Rectal smooth muscle tissue (tissue), 1 donor: Measurements from ENCODE around the gene SH3BP5.

ENCODE experiments used
- H3K27ac ChIP-seq: one replicate; pipeline ENCODE4 v1.7.0; 2013; ENCODE audit warnings: low read depth, low read length, inconsistent platforms
- H3K27me3 ChIP-seq: one replicate; pipeline ENCODE4 v1.7.0; 2013; ENCODE audit warnings: low read length; ENCODE audit not compliant: control insufficient read depth, insufficient read depth
- H3K36me3 ChIP-seq: one replicate; pipeline ENCODE4 v1.7.0; 2013; ENCODE audit warnings: low read length; ENCODE audit not compliant: control insufficient read depth, insufficient read depth
- H3K4me1 ChIP-seq: one replicate; pipeline ENCODE4 v1.7.0; 2013; ENCODE audit warnings: low read length; ENCODE audit not compliant: control insufficient read depth, insufficient read depth
- H3K4me3 ChIP-seq: one replicate; pipeline ENCODE4 v1.7.0; 2013; ENCODE audit warnings: low read length
- H3K9ac ChIP-seq: one replicate; pipeline ENCODE4 v1.7.0; 2013; ENCODE audit warnings: low read length

SH3BP5 gene

DNA sequence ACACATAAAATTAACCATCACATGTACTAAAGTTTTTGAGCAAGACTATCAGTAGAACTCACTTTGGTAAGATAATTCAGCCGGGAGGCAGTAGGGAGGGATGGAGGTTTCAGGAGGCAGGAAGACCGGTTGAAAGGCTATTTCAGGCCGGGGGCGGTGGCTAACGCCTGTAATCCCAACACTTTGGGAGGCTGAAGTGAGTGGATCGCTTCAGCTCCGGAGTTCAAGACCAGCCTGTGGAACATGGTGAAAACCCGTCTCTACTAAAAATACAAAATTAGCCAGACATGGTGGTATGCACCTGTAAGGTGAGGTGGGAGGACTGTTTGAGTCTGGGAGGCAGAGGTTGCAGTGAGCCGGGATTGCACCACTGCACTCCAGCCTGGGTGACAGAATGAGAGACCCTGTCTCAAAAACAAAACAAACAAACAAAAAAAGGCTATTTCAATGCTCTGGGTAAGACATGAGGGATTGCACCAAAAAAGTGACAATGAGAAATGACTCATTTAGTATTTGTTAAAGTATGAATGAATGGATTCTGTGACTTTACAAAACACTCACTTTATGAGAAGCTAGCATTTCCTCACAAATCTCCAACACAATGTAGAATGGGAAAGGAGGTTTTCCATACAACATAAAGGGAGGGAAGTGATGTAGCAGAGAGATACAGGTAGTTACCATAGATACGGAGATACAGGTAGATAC, 43.9 kb downstream of the SH3BP5 start:
- H3K36me3 ChIP-seq, result no peaks in the 10 kb centered on the region
- H3K27ac ChIP-seq, result no peak overlapping the region
- H3K4me1 ChIP-seq, result no peaks in the 10 kb centered on the region
- no peak overlapping the region for H3K9ac ChIP-seq
- no peaks in the 10 kb centered on the region for H3K27me3 ChIP-seq
- H3K4me3 ChIP-seq, result no peak overlapping the region

DNA sequence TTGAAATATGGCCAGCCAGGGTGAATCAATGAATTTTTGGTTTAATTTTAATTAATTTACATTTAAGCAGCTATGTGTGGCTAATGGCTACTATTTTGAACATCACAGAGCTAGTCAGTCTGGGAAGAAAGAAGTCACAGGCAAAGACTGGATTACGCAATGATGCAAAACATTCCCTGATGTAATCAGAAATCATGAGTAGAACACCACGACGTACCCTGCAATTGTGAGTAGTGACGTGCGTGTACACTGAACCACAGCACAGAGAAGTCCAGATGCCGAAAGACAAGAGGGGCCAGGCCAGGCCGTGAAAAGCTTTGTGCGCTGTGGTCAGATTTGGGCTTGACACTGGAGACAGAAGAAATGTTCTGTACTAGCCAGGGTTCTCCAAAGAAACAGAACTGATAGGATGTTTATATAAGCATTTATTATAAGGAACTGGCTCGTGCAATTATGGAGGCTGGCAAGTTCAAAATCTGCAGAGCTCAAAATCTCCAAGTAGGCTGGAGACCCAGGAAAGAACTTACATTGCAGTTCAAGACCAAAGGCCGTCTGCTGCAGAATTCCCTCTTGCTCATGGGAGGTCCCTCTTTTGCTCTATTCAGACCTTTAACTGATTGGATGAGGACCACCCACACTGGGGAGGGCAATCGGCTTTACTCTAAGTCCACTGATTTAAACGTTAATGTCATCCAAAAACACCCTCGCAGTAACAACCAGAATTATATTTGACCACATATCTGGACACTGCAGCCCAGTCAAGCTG, 44.6 kb downstream of the SH3BP5 start:
- no peaks in the 10 kb centered on the region for H3K27me3 ChIP-seq
- H3K9ac ChIP-seq, result no peak overlapping the region
- no peak overlapping the region for H3K4me3 ChIP-seq
- H3K27ac ChIP-seq, result no peak overlapping the region
- H3K36me3 ChIP-seq, result no peaks in the 10 kb centered on the region
- H3K4me1 ChIP-seq, result no peaks in the 10 kb centered on the region

DNA sequence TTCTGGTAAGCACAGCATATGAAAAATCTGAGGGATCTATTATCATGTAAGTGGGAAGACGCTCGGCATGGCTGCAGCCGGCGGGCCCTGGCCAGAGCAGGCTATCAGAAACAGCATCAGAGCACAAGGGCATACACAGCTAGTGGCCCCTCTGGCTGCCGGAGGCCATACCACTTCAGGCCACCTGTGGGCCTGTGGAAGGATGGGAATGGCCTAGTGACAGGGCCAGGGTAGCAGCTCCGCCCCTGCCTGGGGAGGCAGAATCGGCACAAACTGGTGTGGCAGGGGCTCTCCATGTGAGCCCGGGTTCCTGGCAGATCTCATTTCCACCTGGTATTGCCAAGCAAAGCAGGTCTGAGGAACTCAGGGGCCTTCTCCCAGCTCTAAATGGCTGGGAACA, 46.4 kb downstream of the SH3BP5 start:
- no peak overlapping the region for H3K9ac ChIP-seq
- no peaks in the 10 kb centered on the region for H3K36me3 ChIP-seq
- H3K27me3 ChIP-seq, result no peaks in the 10 kb centered on the region
- H3K4me1 ChIP-seq, result no peaks in the 10 kb centered on the region
- H3K4me3 ChIP-seq, result no peak overlapping the region
- no peak overlapping the region for H3K27ac ChIP-seq

DNA sequence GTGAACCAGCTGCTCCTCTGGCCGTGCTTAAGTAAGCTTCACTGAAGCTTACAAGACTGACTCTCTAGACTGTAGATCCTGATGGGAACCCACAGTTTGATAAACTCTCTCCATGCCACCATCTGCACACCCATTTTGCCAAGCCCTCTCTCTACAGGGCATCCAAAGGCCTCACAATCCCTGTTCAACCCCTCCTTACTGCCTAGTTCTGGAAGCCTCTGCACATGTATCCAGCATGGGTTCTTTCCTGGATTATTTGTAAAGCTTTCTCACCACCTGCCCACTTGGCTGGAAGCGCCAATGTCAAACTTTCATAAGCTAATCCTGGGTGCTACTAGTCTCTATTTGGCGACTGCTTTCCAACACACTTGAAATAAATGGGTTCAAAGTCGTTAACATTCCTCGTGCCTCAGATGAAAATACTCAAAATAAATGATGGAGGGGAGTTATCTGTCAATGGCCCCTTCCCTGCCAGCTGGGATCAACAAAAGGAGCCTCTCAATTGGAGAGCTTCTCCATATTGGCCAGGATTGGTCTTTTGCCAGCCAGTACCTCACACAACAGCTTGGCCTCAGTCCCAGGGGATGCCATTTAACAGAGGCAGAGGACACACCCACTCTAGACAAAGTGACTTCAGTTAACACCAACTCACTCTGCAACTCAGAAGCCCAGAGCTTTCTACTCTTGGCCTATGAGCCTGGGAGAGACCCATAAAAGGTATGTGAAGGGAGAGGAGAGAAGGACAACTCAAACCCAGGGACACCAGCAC, 48.1 kb downstream of the SH3BP5 start:
- Histone ChIP-seq H3K4me1 (no peaks in the 10 kb centered on the region), H3K4me3 (no peak overlapping the region), H3K27me3 (no peaks in the 10 kb centered on the region), H3K9ac (no peak overlapping the region), H3K27ac (no peak overlapping the region), H3K36me3 (no peaks in the 10 kb centered on the region)

DNA sequence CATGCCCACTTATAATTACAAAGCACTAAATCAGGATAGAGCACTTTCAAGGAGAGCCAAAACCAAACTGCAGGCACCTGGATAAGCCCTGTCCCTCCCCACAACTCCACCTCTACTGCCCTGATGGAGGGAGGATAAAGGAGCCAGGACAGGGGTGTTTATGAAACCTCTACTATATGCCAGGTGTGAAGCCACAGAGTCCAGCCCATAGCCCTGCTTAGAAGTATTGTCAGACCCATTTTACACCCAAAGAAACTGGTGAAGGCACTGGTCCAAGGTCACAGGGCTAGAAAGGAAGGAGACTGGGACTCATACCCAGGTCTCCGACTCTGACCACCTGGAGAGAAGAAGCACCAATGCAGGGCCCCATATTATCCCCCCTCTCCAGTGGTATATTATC, 48.7 kb downstream of the SH3BP5 start:
- H3K27ac ChIP-seq, result no peak overlapping the region
- no peaks in the 10 kb centered on the region for H3K4me1 ChIP-seq

DNA sequence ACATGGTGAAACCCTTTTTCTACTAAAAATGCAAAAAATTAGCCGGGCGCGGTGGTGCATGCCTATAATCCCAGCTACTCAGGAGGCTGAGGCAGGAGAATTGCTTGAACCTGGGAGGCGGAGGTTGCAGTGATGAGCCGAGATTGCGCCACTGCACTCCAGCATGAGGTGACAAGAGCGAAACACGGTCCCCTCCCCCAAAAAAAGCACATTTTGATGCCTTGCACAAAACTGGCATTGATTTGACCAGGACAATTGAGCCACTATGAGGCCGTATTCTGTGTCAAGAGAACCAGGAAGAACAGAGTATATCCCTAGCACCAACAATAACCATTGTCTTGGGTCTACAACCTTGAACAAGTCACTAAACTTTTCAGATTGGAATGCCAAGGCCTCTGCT, 50.6 kb downstream of the SH3BP5 start:
- Histone ChIP-seq H3K36me3 (no peaks in the 10 kb centered on the region), H3K4me1 (no peaks in the 10 kb centered on the region), H3K27me3 (no peaks in the 10 kb centered on the region), H3K4me3 (no peak overlapping the region), H3K9ac (no peak overlapping the region), H3K27ac (no peak overlapping the region)

More for the DNA sequence above, 48.7 kb downstream of the SH3BP5 start:
- Histone ChIP-seq H3K27me3 (no peaks in the 10 kb centered on the region), H3K9ac (no peak overlapping the region), H3K36me3 (no peaks in the 10 kb centered on the region), H3K4me3 (no peak overlapping the region)

DNA sequence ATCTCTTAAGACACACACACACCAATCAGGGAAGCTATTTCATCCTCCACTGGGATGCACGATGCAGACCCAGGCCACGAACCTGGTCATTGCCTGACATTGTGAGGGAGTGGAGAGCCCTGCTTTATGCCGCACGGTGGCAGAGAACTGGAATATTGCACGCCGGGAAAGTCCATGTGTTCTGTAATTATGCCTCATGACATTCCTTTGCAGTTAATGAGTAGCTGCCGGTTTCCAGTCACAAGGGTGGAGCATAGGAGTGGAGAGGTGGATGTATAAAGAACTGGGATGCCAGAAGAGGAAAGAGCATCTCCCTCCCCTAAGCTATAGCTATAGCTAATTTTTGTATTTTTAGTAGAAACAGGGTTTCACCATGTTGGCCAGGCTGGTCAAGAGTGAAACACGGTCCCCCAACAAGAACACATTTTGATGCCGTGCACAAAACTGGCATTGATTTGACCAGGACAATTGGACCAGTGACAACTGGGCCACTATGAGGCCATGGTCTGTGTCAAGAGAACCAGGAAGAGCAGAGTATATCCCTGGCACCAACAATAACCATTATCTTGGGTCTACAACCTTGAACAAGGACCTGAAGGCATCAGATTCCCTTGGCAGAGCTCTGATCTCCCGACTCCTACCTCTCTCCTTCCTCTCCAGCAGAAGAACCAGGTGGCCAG, 51.4 kb downstream of the SH3BP5 start:
- no peaks in the 10 kb centered on the region for H3K27me3 ChIP-seq
- no peaks in the 10 kb centered on the region for H3K4me1 ChIP-seq
- no peaks in the 10 kb centered on the region for H3K36me3 ChIP-seq
- H3K27ac ChIP-seq, result no peak overlapping the region
- H3K9ac ChIP-seq, result no peak overlapping the region
- H3K4me3 ChIP-seq, result no peak overlapping the region

DNA sequence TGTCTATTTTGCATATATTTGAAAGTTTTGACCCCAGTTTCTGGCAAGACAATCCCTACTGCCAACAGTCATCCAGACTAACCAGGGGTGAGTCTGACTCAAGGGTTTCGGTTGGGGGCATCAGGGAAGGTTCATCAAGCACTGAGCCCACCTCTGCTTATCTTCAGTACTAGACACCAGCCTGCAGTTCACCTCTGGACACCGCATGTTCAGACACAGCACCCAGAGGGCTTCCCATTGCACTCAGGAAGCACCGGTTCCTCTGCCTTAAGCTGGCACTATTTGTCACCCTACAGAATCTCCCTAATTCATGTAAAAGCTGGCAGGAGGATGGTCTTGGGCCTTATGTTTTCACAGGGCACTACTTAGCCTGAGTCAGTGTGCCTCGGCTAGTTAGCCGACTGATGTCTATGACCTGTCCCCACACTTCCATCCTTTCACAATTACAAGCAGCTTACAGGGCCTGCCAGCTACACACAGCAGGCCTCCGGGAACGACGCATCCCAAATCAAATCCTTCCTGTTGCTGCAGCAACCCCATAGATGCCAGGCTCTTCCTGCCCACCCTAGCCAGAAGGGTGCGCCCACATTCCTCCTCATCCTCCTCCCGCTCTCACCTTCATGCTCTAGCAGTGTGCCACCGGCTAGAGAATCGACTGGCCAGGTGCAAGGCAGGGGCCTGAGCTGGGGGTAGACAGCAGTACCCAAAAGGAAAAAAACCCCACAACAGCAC, 52.5 kb downstream of the SH3BP5 start:
- Histone ChIP-seq H3K27me3 (no peaks in the 10 kb centered on the region), H3K4me1 (no peaks in the 10 kb centered on the region), H3K9ac (no peak overlapping the region), H3K36me3 (no peaks in the 10 kb centered on the region), H3K4me3 (no peak overlapping the region), H3K27ac (no peak overlapping the region)

DNA sequence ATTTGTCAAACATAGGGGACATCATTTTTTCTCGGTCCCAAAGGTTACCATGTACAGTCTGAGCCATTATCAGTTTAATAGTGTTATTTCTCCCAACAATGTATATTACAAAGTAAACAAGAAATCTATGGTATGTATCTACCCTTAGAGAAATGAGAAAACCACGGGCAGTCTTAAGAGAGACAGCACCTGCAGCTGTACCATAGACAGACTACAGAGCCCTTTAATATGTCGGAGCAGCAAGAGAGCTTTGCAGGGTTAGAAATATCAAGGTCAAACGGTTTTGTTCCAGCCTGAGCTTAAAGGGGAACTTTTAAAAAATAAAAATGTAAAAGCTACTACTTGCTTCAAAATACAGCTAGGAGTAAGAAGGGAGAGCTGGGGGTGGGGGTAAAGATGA, 53.2 kb downstream of the SH3BP5 start:
- no peaks in the 10 kb centered on the region for H3K27me3 ChIP-seq
- no peaks in the 10 kb centered on the region for H3K36me3 ChIP-seq
- no peaks in the 10 kb centered on the region for H3K4me1 ChIP-seq
- H3K4me3 ChIP-seq, result no peak overlapping the region
- no peak overlapping the region for H3K9ac ChIP-seq
- H3K27ac ChIP-seq, result no peak overlapping the region

DNA sequence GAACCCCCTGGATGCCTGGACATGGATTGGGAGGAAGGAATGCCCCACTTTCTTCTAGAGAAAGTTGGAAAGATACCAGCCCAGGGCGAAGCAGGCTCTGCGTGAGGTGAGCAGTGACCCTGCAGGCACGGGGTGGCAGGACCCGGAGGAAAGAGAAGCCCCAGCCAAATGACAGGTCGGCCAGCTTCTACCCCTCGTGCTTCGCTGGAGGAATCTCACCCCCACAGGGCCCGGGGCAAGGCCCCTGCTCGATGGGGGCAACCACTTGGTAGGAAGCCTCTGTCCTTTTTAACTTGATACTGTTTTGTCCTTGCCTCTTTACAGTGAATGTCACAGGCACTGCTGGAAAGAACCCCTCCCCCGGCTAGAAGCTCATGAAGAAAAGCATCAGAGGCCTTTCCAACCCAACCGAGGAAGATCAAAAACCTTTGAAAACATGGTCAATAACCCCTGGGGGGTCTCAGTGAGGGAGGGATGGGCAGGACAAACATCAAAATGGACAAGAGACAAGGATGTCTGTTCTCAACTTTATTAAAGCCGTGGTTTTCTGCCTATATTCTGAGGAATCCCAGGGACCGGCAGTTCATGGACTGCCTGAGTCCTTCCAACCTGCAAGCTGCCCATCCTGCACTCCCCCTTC, 54.4 kb downstream of the SH3BP5 start:
- H3K27ac ChIP-seq, result no peak overlapping the region
- H3K9ac ChIP-seq, result no peak overlapping the region
- H3K4me3 ChIP-seq, result no peak overlapping the region

DNA sequence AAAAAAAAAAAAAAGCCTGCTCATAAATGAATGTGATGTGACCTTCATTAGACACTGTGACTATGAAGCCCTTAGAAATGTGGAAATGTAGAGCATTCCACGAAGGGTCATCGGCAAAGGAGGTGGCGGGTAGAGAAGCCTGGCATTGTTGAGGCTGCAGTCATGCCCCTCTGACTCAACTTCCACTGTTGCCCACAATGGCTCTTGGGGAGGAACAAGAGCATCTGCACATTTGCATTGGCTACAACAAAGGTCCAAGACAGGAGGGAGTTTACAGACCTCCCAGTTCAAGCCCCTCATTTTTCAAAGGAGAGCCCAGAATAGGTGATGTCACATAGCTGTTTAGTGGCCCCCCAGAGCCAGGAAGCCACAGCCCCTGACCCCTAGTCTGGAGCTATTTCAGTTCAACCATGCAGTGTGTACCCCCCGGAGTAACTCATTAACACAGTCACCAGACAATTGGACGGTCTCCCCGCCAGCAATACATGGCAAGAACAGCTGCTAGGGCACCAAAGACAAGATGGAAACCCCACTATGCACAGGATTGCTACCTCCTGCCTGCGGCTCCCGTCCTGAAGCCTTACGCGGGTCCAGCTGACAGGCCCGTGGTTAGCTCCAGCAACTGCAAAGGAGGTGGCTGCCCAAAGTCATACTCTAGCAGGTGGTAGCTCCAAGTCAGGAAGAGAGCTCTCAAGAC, 56.2 kb downstream of the SH3BP5 start:
- H3K36me3 ChIP-seq, result no peaks in the 10 kb centered on the region
- no peaks in the 10 kb centered on the region for H3K4me1 ChIP-seq
- no peaks in the 10 kb centered on the region for H3K27me3 ChIP-seq
- H3K27ac ChIP-seq, result no peak overlapping the region
- no peak overlapping the region for H3K4me3 ChIP-seq
- H3K9ac ChIP-seq, result no peak overlapping the region

More for the DNA sequence above, 54.4 kb downstream of the SH3BP5 start:
- H3K4me1 ChIP-seq, result no peaks in the 10 kb centered on the region
- H3K27me3 ChIP-seq, result no peaks in the 10 kb centered on the region
- H3K36me3 ChIP-seq, result no peaks in the 10 kb centered on the region
